Endothelial cell of umbilical vein (primary cell): ENCODE results near the gene TAS2R41. TPM values are rescaled to one million over a fixed set of nuclear protein-coding genes. Genes with fewer than 3 reads are reported as not detected.

Experiments
- BruUV-seq: library from RNA; stranded (reverse); fragments of 400-500 nt; replicated peaks from 2 replicates; lab custom pipeline; 2021; lab: Mats Ljungman, UMichigan
- CTCF ChIA-PET: fragments of 300-600, 350-600 bp; sonication (Branson Sonifier 250); formaldehyde crosslinking; loops from one replicate; lab custom pipeline; 2021; ENCODE audit warnings: antibody characterized with exemption, inconsistent platforms; lab: Charles Lee
- POLR2A ChIA-PET: fragments of 300-600, 350-600 bp; sonication (Branson Sonifier 250); formaldehyde crosslinking; loops from one replicate; lab custom pipeline; 2021; ENCODE audit warnings: antibody characterized with exemption, inconsistent platforms; lab: Charles Lee
- DNase-seq: peaks from one replicate; pipeline ENCODE4 v3.0.0-alpha.2; 2011; ENCODE audit warnings: low read depth, low spot score
- FAIRE-seq: peaks from 2 replicates; lab custom pipeline; 2011; peaks lifted over from hg19 to GRCh38; lab: Jason Lieb, UNC
- H2AFZ ChIP-seq: 2 replicates; pipeline ENCODE4 v1.6.0; 2012; ENCODE audit warnings: low read depth, low read length, control low read depth, inconsistent platforms
- H3K27ac ChIP-seq: 2 replicates; pipeline ENCODE4 v1.5.1; 2011; ENCODE audit warnings: low read depth, mild to moderate bottlenecking, control low read depth, low read length, moderate library complexity; ENCODE audit not compliant: insufficient read depth
- H3K27me3 ChIP-seq, 2 experiments: 2 replicates each; pipeline versions ENCODE4 v1.6.0 to v1.6.1; 2011; ENCODE audit warnings: low read length in 2 of 2, mixed read lengths in 1 of 2; ENCODE audit not compliant: control insufficient read depth in 2 of 2, insufficient read depth in 2 of 2
- H3K36me3 ChIP-seq, 2 experiments: 2 replicates in 1 of 2; 3 replicates in 1 of 2; pipeline ENCODE4 v1.5.1; 2011; ENCODE audit warnings: low read length in 2 of 2, mild to moderate bottlenecking in 1 of 2, moderate library complexity in 1 of 2; ENCODE audit not compliant: control insufficient read depth in 2 of 2, insufficient read depth in 2 of 2; ENCODE audit errors: extremely low read depth in 1 of 2
- H3K4me1 ChIP-seq: 3 replicates; pipeline ENCODE4 v1.5.1; 2011; ENCODE audit warnings: mild to moderate bottlenecking, low read length; ENCODE audit not compliant: control insufficient read depth, insufficient read depth; ENCODE audit errors: extremely low read depth
- H3K4me2 ChIP-seq: 2 replicates; pipeline ENCODE4 v1.6.1; 2011; ENCODE audit warnings: low read length, control low read depth, mixed read lengths; ENCODE audit not compliant: insufficient read depth
- H3K4me3 ChIP-seq, 3 experiments: fragments of 200-600 bp in 1 of 3; sonication (generic), shearing (Covaris generic) in 1 of 3; replicated peaks in 1 of 3; 2 replicates each; pipeline ENCODE4 v1.5.1; 2011 to 2016; ENCODE audit warnings: control low read depth in 3 of 3, low read length in 3 of 3, mild to moderate bottlenecking in 2 of 3, inconsistent platforms in 1 of 3, low read depth in 1 of 3, moderate library complexity in 1 of 3; ENCODE audit not compliant: insufficient read depth in 1 of 3
- H3K79me2 ChIP-seq: 2 replicates; pipeline ENCODE4 v1.6.0; 2012; ENCODE audit warnings: low read length, inconsistent platforms; ENCODE audit not compliant: control insufficient read depth, insufficient read depth
- H3K9ac ChIP-seq: replicated peaks from 2 replicates; pipeline ENCODE3; 2011; ENCODE audit warnings: low read length, control low read depth; ENCODE audit not compliant: insufficient read depth; ENCODE audit errors: extremely low read depth
- H3K9me1 ChIP-seq: replicated peaks from 3 replicates; pipeline ENCODE4 v1.6.0; 2011; ENCODE audit warnings: mild to moderate bottlenecking, low read length; ENCODE audit not compliant: control insufficient read depth, insufficient read depth; ENCODE audit errors: extremely low read depth
- H3K9me3 ChIP-seq: replicated peaks from 2 replicates; pipeline ENCODE4 v1.5.1; 2012; ENCODE audit warnings: low read length, inconsistent platforms; ENCODE audit not compliant: control insufficient read depth, insufficient read depth
- H4K20me1 ChIP-seq: replicated peaks from 2 replicates; pipeline ENCODE3; 2011; ENCODE audit warnings: mild to moderate bottlenecking, low read length; ENCODE audit not compliant: control insufficient read depth, insufficient read depth; ENCODE audit errors: extremely low read depth
- EZH2 ChIP-seq: IDR thresholded peaks from 2 replicates; pipeline ENCODE4 v1.6.1; 2012; ENCODE audit warnings: borderline replicate concordance, low read depth, mild to moderate bottlenecking, moderate library complexity, low read length, inconsistent platforms; ENCODE audit not compliant: severe bottlenecking
- FOS ChIP-seq: IDR thresholded peaks from 2 replicates; pipeline ENCODE4 v1.6.1; 2011; ENCODE audit warnings: mild to moderate bottlenecking, low read length, moderate library complexity, borderline replicate concordance; ENCODE audit not compliant: insufficient read depth
- GATA2 ChIP-seq: IDR thresholded peaks from 2 replicates; pipeline ENCODE4 v1.7.0; 2011; ENCODE audit warnings: low read depth, mild to moderate bottlenecking, moderate library complexity, mixed read lengths, low read length; ENCODE audit not compliant: insufficient read length, insufficient read depth
- MAX ChIP-seq: IDR thresholded peaks from 2 replicates; pipeline ENCODE4 v1.6.1; 2011; ENCODE audit not compliant: insufficient read depth, insufficient read length
- MYC ChIP-seq: IDR thresholded peaks from one replicate; pipeline ENCODE4 v1.6.1; 2011; ENCODE audit warnings: mild to moderate bottlenecking, low read depth, low read length
- POLR2A ChIP-seq: IDR thresholded peaks from 2 replicates; pipeline ENCODE4 v1.6.1; 2012; ENCODE audit warnings: low read depth, mild to moderate bottlenecking, control low read depth, low read length
- POLR2AphosphoS5 ChIP-seq: IDR thresholded peaks from 2 replicates; pipeline ENCODE4 v1.6.1; 2012; ENCODE audit warnings: low read depth, mild to moderate bottlenecking, control low read depth, low read length, moderate library complexity; ENCODE audit not compliant: insufficient read depth
- dilution Hi-C: fragments of 300-500 bp; cut with MboI; formaldehyde crosslinking; loops from one replicate; pipeline ENCODE4 v1.15.0; 2019; ENCODE audit warnings: low sequenced_read_pairs; ENCODE audit not compliant: extremely low pct_ligation_motif_present
- intact Hi-C: fragments of 100-400 bp; cut with micrococcal nuclease; formaldehyde crosslinking; loops from one replicate; pipeline ENCODE4 v1.10.0; 2022
- polyA plus RNA-seq, 4 experiments: library from polyadenylated mRNA; depleted of rRNA in 3 of 4; stranded (reverse) in 3 of 4; unstranded in 1 of 4; fragments of >200 nt; gene quantifications; 2 replicates each; pipeline versions ENCODE4 v1.2.1 to v1.2.3, GENCODE V29; 2011 to 2012; ENCODE audit warnings: missing spikeins in 1 of 4
- total RNA-seq: library from RNA; stranded (reverse); gene quantifications from 2 replicates; pipeline ENCODE4 v1.2.3, GENCODE V29; 2021

TAS2R41 gene
- total and polyA plus RNA-seq, 2 donors (not counting 3 experiments of a cell fraction or from before 2014, with no cell fraction given), result not detected

- FAIRE-seq (no peak), DNase-seq (no peak)
- H3K4me1 ChIP-seq, result peaks cover 75% of the 10 kb centered on the region
- no peaks in the 10 kb centered on the region for H3K27me3 ChIP-seq
- H3K9ac ChIP-seq, result no peak overlapping the region
- dilution Hi-C loops, result no loop called here
- no peaks in the 10 kb centered on the region for H4K20me1 ChIP-seq
- no peaks in the 10 kb centered on the region for H3K9me1 ChIP-seq
- no peak overlapping the region for H3K27ac ChIP-seq
- no peaks in the 10 kb centered on the region for H3K36me3 ChIP-seq
- BruUV-seq, result no TSS peak
- no peak overlapping the region for H2AFZ ChIP-seq
- no peak overlapping the region for H3K4me3 ChIP-seq
- no peaks in the 10 kb centered on the region for H3K9me3 ChIP-seq
- ChIA-PET CTCF (interaction anchor here (0.8 kb wide), 1 partner anchor 8 kb away, joined by 3 read pairs; no protein-coding TSS in a partner anchor), POLR2A (no interaction called here)
- TF ChIP-seq GATA2 (no peak), FOS (no peak), POLR2AphosphoS5 (no peak), EZH2 (no peak), MYC (no peak), MAX (no peak), POLR2A (no peak)
- no peak overlapping the region for H3K4me2 ChIP-seq
- intact Hi-C loops, result loop anchor here (5.0 kb wide), 1 partner anchor 114 kb away; the partner anchor contains the start of gene ZYX
- no peaks in the 10 kb centered on the region for H3K79me2 ChIP-seq
Measured at GRCh38 chr7:143496263-143496662, 18.6 kb downstream of the TAS2R41 start.
